Subcutaneous abdominal adipose tissue (tissue), 5 donors: ENCODE data around the gene AK9.

Experiments used
- H3K27ac ChIP-seq: one replicate; pipeline ENCODE4 v1.7.0; 2013; ENCODE audit warnings: low read depth, mild to moderate bottlenecking, inconsistent platforms, low read length, moderate library complexity
- H3K27me3 ChIP-seq, 5 donors: one replicate each; pipeline ENCODE4 v1.7.0; 2013; ENCODE audit warnings: low read length in 5 of 5, inconsistent platforms in 1 of 5; ENCODE audit not compliant: control insufficient read depth in 5 of 5, insufficient read depth in 4 of 5
- H3K36me3 ChIP-seq, 5 donors: one replicate each; pipeline ENCODE4 v1.7.0; 2013; ENCODE audit warnings: low read length in 5 of 5; ENCODE audit not compliant: control insufficient read depth in 5 of 5, insufficient read depth in 5 of 5
- H3K4me1 ChIP-seq, 5 donors: one replicate each; pipeline ENCODE4 v1.7.0; 2013; ENCODE audit warnings: low read length in 5 of 5, mild to moderate bottlenecking in 3 of 5, moderate library complexity in 1 of 5; ENCODE audit not compliant: control insufficient read depth in 5 of 5, insufficient read depth in 5 of 5
- H3K4me3 ChIP-seq, 5 donors: one replicate each; pipeline ENCODE4 v1.7.0; 2013; ENCODE audit warnings: low read length in 5 of 5, low read depth in 1 of 5
- H3K9ac ChIP-seq, 5 donors: one replicate each; pipeline ENCODE4 v1.7.0; 2013; ENCODE audit warnings: low read length in 5 of 5, mild to moderate bottlenecking in 4 of 5, moderate library complexity in 3 of 5
- H3K9me3 ChIP-seq, 5 donors: one replicate each; pipeline ENCODE4 v1.7.0; 2013; ENCODE audit warnings: low read length in 5 of 5; ENCODE audit not compliant: control insufficient read depth in 5 of 5
- donor health status: healthy.
- donor health status: healthy.
- donor health status: healthy.
- donor health status: healthy.
- donor health status: healthy.

The AK9 gene

GRCh38 chr6:109632405-109632804, 58.6 kb downstream of the AK9 start:
- H3K9me3 ChIP-seq: peaks cover 0 to 7% (median 0%) of the 10 kb centered on the region in 5 donors
- no peaks in the 10 kb centered on the region for H3K4me1 ChIP-seq
- no peaks in the 10 kb centered on the region for H3K27me3 ChIP-seq
- H3K36me3 ChIP-seq: peaks cover 0 to 11% (median 0%) of the 10 kb centered on the region in 5 donors
- no peak overlapping the region for H3K27ac ChIP-seq
- no peak overlapping the region for H3K9ac ChIP-seq
- no peak overlapping the region for H3K4me3 ChIP-seq

GRCh38 chr6:109631403-109631802, 59.6 kb downstream of the AK9 start:
- Histone ChIP-seq H3K27me3 (no peaks in the 10 kb centered on the region), H3K9me3 (peaks cover 0 to 7% (median 0%) of the 10 kb centered on the region in 5 donors), H3K36me3 (peaks cover 0 to 11% (median 0%) of the 10 kb centered on the region in 5 donors), H3K4me3 (no peak overlapping the region), H3K9ac (no peak overlapping the region), H3K4me1 (no peaks in the 10 kb centered on the region), H3K27ac (no peak overlapping the region)

- peaks cover 0 to 11% (median 0%) of the 10 kb centered on the region in 5 donors for H3K36me3 ChIP-seq
- H3K9me3 ChIP-seq: peaks cover 0 to 10% (median 5%) of the 10 kb centered on the region in 5 donors
- H3K4me1 ChIP-seq: no peaks in the 10 kb centered on the region
- H3K27ac ChIP-seq: no peak overlapping the region
- H3K4me3 ChIP-seq: no peak overlapping the region
- no peak overlapping the region for H3K9ac ChIP-seq
- no peaks in the 10 kb centered on the region for H3K27me3 ChIP-seq
These were observed 62.6 kb downstream of the AK9 start for GRCh38 chr6:109628158-109629000.

- no peak overlapping the region for H3K4me3 ChIP-seq
- no peaks in the 10 kb centered on the region for H3K36me3 ChIP-seq
These were observed 64.7 kb downstream of the AK9 start for GRCh38 chr6:109626311-109626710.

GRCh38 chr6:109625199-109625598, 65.8 kb downstream of the AK9 start:
- H3K36me3 ChIP-seq: no peaks in the 10 kb centered on the region

More at GRCh38 chr6:109626311-109626710, 64.7 kb downstream of the AK9 start:
- H3K9ac ChIP-seq: no peak overlapping the region
- H3K9me3 ChIP-seq: peaks cover 0 to 7% (median 3%) of the 10 kb centered on the region in 5 donors
- no peaks in the 10 kb centered on the region for H3K4me1 ChIP-seq
- no peaks in the 10 kb centered on the region for H3K27me3 ChIP-seq
- no peak overlapping the region for H3K27ac ChIP-seq

GRCh38 chr6:109623288-109623687, 67.7 kb downstream of the AK9 start:
- no peaks in the 10 kb centered on the region for H3K36me3 ChIP-seq
- H3K4me3 ChIP-seq: no peak overlapping the region
- H3K27ac ChIP-seq: no peak overlapping the region
- no peaks in the 10 kb centered on the region for H3K4me1 ChIP-seq
- H3K27me3 ChIP-seq: no peaks in the 10 kb centered on the region
- H3K9me3 ChIP-seq: peaks cover 0 to 7% (median 3%) of the 10 kb centered on the region in 5 donors
- H3K9ac ChIP-seq: no peak overlapping the region

More at GRCh38 chr6:109625199-109625598, 65.8 kb downstream of the AK9 start:
- Histone ChIP-seq H3K27ac (no peak overlapping the region), H3K4me3 (no peak overlapping the region), H3K27me3 (no peaks in the 10 kb centered on the region), H3K4me1 (no peaks in the 10 kb centered on the region), H3K9ac (no peak overlapping the region), H3K9me3 (peaks cover 0 to 7% (median 3%) of the 10 kb centered on the region in 5 donors)

- Histone ChIP-seq H3K27me3 (no peaks in the 10 kb centered on the region), H3K9ac (no peak overlapping the region), H3K4me1 (no peaks in the 10 kb centered on the region), H3K27ac (no peak overlapping the region), H3K4me3 (no peak overlapping the region), H3K36me3 (peaks cover 3 to 10% (median 4%) of the 10 kb centered on the region in 5 donors), H3K9me3 (peaks cover 2 to 5% (median 4%) of the 10 kb centered on the region in 5 donors)
These were observed 78.7 kb downstream of the AK9 start for GRCh38 chr6:109612268-109612667.

GRCh38 chr6:109611502-109611901, 79.5 kb downstream of the AK9 start:
- Histone ChIP-seq H3K4me1 (no peaks in the 10 kb centered on the region), H3K27me3 (no peaks in the 10 kb centered on the region), H3K4me3 (no peak overlapping the region), H3K27ac (no peak overlapping the region), H3K9me3 (peaks cover 2 to 5% (median 4%) of the 10 kb centered on the region in 5 donors), H3K36me3 (peaks cover 3 to 10% (median 5%) of the 10 kb centered on the region in 5 donors), H3K9ac (no peak overlapping the region)

GRCh38 chr6:109610590-109610989, 80.4 kb downstream of the AK9 start:
- H3K9ac ChIP-seq: no peak overlapping the region
- no peaks in the 10 kb centered on the region for H3K4me1 ChIP-seq
- peaks cover 2 to 5% (median 4%) of the 10 kb centered on the region in 5 donors for H3K9me3 ChIP-seq
- no peak overlapping the region for H3K27ac ChIP-seq
- H3K36me3 ChIP-seq: peaks cover 3 to 10% (median 7%) of the 10 kb centered on the region in 5 donors
- H3K27me3 ChIP-seq: no peaks in the 10 kb centered on the region
- no peak overlapping the region for H3K4me3 ChIP-seq

GRCh38 chr6:109609737-109610136, 81.3 kb downstream of the AK9 start:
- Histone ChIP-seq H3K9me3 (peaks cover 2 to 5% (median 4%) of the 10 kb centered on the region in 5 donors), H3K36me3 (peaks cover 3 to 10% (median 7%) of the 10 kb centered on the region in 5 donors), H3K27me3 (no peaks in the 10 kb centered on the region), H3K27ac (no peak overlapping the region), H3K4me1 (no peaks in the 10 kb centered on the region), H3K9ac (no peak overlapping the region), H3K4me3 (no peak overlapping the region)
